Mucosa of descending colon (tissue), 3 donors: ENCODE data around the gene ISYNA1. TPM values are rescaled to one million over a fixed set of nuclear protein-coding genes. Genes with fewer than 3 reads are reported as not detected.

Experiments
- ATAC-seq: fragments of 200-7000 bp; cut with Tn5 transposase; one replicate; pipeline ENCODE4 v1.9.1; 2020; ENCODE audit warnings: mild to moderate bottlenecking, moderate library complexity
- DNase-seq, 3 donors: peaks; one replicate each; pipeline ENCODE4 v3.0.0-alpha.2; 2020
- H3K36me3 ChIP-seq: fragments of 200-600 bp; one replicate; pipeline ENCODE4 v1.8.0; 2021; ENCODE audit warnings: low read depth, mild to moderate bottlenecking
- H3K4me1 ChIP-seq: fragments of 200-600 bp; one replicate; pipeline ENCODE4 v1.8.0; 2021; ENCODE audit warnings: low read depth, mild to moderate bottlenecking
- H3K4me3 ChIP-seq: fragments of 200-600 bp; one replicate; pipeline ENCODE4 v1.8.0; 2021; ENCODE audit warnings: mild to moderate bottlenecking
- H3K9me3 ChIP-seq: fragments of 200-600 bp; one replicate; pipeline ENCODE4 v1.8.0; 2021; ENCODE audit warnings: mild to moderate bottlenecking
- intact Hi-C, 2 donors: fragments of 100-400 bp; cut with DNase I in 1 of 2; cut with micrococcal nuclease in 1 of 2; formaldehyde crosslinking; loops; one replicate each; pipeline versions ENCODE4 v1.11.0 to v1.11.1; 2022; cut with DNase I, micrococcal nuclease
- total RNA-seq, 3 donors: library from RNA; stranded (reverse); fragmentation: NEBNext Ultra II Directional in 2 of 3; extraction: Animal tissue kit (Norgen Biotek cat#: 25700) in 2 of 3; gene quantifications; one replicate each; pipeline versions ENCODE4 v1.2.1 to v1.2.4, GENCODE V29; 2021 to 2023
- TF ChIP-seq, protein P1 (sequence below): fragments of 200-600 bp; IDR thresholded peaks from one replicate; pipeline ENCODE4 v1.8.0; 2022; ENCODE audit warnings: antibody characterized with exemption, mild to moderate bottlenecking
- donor health status: DM: no; HTN: no; CAD: no; lungs with moderate emphysema.
- donor health status: DM: no; HTN: no; CAD: no.
- donor health status: DM: no; HTN: yes; CAD: no.

ISYNA1 gene
- total RNA-seq, 3 donors from 2014 or later, result 10.2 to 20.0 (median 13.2) TPM

GRCh38 chr19:18442941-18443340 is 5.0 kb upstream of the ISYNA1 start:
- ATAC-seq (no peak), DNase-seq (no peak)
- H3K36me3 ChIP-seq, result no peaks in the 10 kb centered on the region
- TF ChIP-seq, protein P1, sequence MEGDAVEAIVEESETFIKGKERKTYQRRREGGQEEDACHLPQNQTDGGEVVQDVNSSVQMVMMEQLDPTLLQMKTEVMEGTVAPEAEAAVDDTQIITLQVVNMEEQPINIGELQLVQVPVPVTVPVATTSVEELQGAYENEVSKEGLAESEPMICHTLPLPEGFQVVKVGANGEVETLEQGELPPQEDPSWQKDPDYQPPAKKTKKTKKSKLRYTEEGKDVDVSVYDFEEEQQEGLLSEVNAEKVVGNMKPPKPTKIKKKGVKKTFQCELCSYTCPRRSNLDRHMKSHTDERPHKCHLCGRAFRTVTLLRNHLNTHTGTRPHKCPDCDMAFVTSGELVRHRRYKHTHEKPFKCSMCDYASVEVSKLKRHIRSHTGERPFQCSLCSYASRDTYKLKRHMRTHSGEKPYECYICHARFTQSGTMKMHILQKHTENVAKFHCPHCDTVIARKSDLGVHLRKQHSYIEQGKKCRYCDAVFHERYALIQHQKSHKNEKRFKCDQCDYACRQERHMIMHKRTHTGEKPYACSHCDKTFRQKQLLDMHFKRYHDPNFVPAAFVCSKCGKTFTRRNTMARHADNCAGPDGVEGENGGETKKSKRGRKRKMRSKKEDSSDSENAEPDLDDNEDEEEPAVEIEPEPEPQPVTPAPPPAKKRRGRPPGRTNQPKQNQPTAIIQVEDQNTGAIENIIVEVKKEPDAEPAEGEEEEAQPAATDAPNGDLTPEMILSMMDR, result no peak
- H3K9me3 ChIP-seq, result no peaks in the 10 kb centered on the region
- intact Hi-C loops, result loop anchor here in 1 of 2 donors (10.0 kb wide), 2 partner anchors 132 to 412 kb away; partner anchors contain the start of gene UBA52
- H3K4me1 ChIP-seq, result peaks cover 6% of the 10 kb centered on the region
- H3K4me3 ChIP-seq, result no peak overlapping the region

GRCh38 chr19:18441804-18442788 is 4.2 kb upstream of the ISYNA1 start:
- intact Hi-C loops, result loop anchor here in 1 of 2 donors (10.0 kb wide), 2 partner anchors 133 to 413 kb away; partner anchors contain the start of gene UBA52
- no peak overlapping the region for H3K4me3 ChIP-seq

GRCh38 chr19:18440936-18441803 is 3.2 kb upstream of the ISYNA1 start:
- Histone ChIP-seq H3K4me1 (peaks cover 18% of the 10 kb centered on the region), H3K9me3 (no peaks in the 10 kb centered on the region), H3K36me3 (no peaks in the 10 kb centered on the region), H3K4me3 (no peak overlapping the region)
- no peak for ATAC-seq
- TF ChIP-seq, protein P1, result no peak
- no peak for DNase-seq
- intact Hi-C loops, result loop anchor here in 1 of 2 donors (10.0 kb wide), 2 partner anchors 134 to 414 kb away; partner anchors contain the start of gene UBA52

More at GRCh38 chr19:18441804-18442788, 4.2 kb upstream of the ISYNA1 start:
- Histone ChIP-seq H3K9me3 (no peaks in the 10 kb centered on the region), H3K4me1 (peaks cover 11% of the 10 kb centered on the region), H3K36me3 (no peaks in the 10 kb centered on the region)
- TF ChIP-seq, protein P1, result no peak
- no peak for DNase-seq
- no peak for ATAC-seq

GRCh38 chr19:18440415-18440877 is 2.5 kb upstream of the ISYNA1 start:
- Histone ChIP-seq H3K4me1 (peaks cover 18% of the 10 kb centered on the region), H3K4me3 (no peak overlapping the region), H3K9me3 (no peaks in the 10 kb centered on the region), H3K36me3 (no peaks in the 10 kb centered on the region)
- ATAC-seq (peak; percentile 14), DNase-seq (peak in 1 of 3 donors; percentile 61)
- intact Hi-C loops, result loop anchor here in 1 of 2 donors (10.0 kb wide), 2 partner anchors 134 to 414 kb away; partner anchors contain the start of gene UBA52
- TF ChIP-seq, protein P1, result no peak

DNA sequence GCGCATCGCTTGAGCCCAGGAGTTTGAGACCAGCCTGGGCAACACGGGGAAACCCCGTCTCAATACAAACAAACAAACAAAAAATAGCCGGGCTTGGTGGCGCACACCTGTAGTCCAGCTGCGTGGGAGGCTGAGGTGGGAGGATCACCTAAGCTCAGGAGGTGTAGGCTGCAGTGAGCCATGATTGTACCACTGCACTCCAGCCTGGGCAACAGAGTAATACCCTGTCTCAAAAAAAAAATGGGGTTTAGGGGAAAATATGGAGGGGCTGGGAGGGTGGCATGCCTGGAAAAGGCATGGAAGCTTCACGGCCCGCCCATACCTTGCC is 1.9 kb upstream of the ISYNA1 start:
- no peaks in the 10 kb centered on the region for H3K9me3 ChIP-seq
- peaks cover 18% of the 10 kb centered on the region for H3K4me1 ChIP-seq
- no peaks in the 10 kb centered on the region for H3K36me3 ChIP-seq
- intact Hi-C loops, result loop anchor here in 1 of 2 donors (10.0 kb wide), 2 partner anchors 135 to 415 kb away; partner anchors contain the start of gene UBA52
- DNase-seq (no peak), ATAC-seq (no peak)
- no peak overlapping the region for H3K4me3 ChIP-seq
- TF ChIP-seq, protein P1, result no peak
